Measurements from ENCODE around the gene EXOC3L1. TPM values are rescaled to one million over a fixed set of nuclear protein-coding genes. Genes with fewer than 3 reads are reported as not detected.

Gene EXOC3L1
- total and polyA plus RNA-seq, 2 of the 13 experiments (the other 11 are each of a cell fraction or from before 2014, with no cell fraction given) = 0.12 TPM; not detected in 1

GRCh38 chr16:67191995-67192681 is 2.2 kb upstream of the EXOC3L1 start, which contains the start of gene E2F4 (continued):
- TF ChIP-seq SMARCE1 (IDR thresholded peaks at IDR 0.05; ENCODE audit: borderline replicate concordance) (no peak), RFX5 (IDR thresholded peaks at IDR 0.05; ENCODE audit: low read depth, low read length) (0 out of 2 replicates have a peak, but pooled peaks have one; percentile 47), ZNF766 (CRISPR knock-in tag; IDR thresholded peaks at IDR 0.05; ENCODE audit: borderline replicate concordance) (peak; percentile 70; the same call in 1 of the 2 replicates), RORA (CRISPR knock-in tag; IDR thresholded peaks at IDR 0.05) (no peak), ZSCAN20 (CRISPR knock-in tag; IDR thresholded peaks at IDR 0.05; ENCODE audit: borderline replicate concordance) (peak; percentile 22; the same call in 1 of the 2 replicates), ZNF251 (CRISPR knock-in tag; IDR thresholded peaks at IDR 0.05) (no peak), ELF3 (CRISPR knock-in tag; IDR thresholded peaks at IDR 0.05) (peak; percentile 96), PRDM15 (CRISPR knock-in tag; IDR thresholded peaks at IDR 0.05) (no peak; the same call in 1 of the 2 replicates), HNF1A (IDR thresholded peaks at IDR 0.05; ENCODE audit: low read depth) (no peak), HNF1A (CRISPR knock-in tag; IDR thresholded peaks at IDR 0.05; ENCODE audit: borderline replicate concordance) (peak; percentile 35; the same call in 1 of the 2 replicates), ZNF263 (CRISPR knock-in tag; IDR thresholded peaks at IDR 0.05) (peak; percentile 61), ZNF772 (CRISPR knock-in tag; IDR thresholded peaks at IDR 0.05) (peak; percentile 72; the same call in 1 of the 2 replicates), JUNB (CRISPR knock-in tag; IDR thresholded peaks at IDR 0.05; ENCODE audit: borderline replicate concordance) (no peak)

Measured in HepG2 (cell line).